ENCODE results near the gene KRT8. TPM values are rescaled to one million over a fixed set of nuclear protein-coding genes. Genes with fewer than 3 reads are reported as not detected.

KRT8 gene
- total RNA-seq, 2 experiments from 2014 or later = 0.26 to 0.41 TPM

DNA sequence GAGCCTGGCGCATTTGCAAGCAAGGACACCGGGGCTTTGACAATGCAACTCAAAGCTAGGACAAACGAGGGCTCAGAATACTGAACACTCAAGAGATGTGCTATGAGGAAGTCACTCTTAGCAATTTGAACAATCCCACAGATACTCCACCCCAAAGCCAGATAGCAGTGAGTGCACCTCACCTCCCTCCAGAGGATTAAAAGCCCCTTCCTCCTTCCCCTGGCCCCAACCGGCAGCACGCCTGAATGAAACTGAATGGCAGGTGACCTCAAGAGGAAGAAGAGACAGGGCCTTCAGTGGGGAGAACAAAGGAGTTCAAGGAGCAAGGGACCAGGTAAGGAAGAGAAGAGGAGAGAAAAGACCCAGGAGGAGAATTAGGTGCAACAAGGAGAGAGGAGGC, 54.2 kb downstream of the KRT8 start:
- no peak overlapping the region for H3K4me3 Mint-ChIP-seq
- no peaks in the 10 kb centered on the region for H3K9me3 Mint-ChIP-seq (ENCODE audit: low read depth)
- H3K27ac Mint-ChIP-seq = no peak overlapping the region
- peaks cover 42% of the 10 kb centered on the region for H3K27me3 Mint-ChIP-seq
- DNase-seq (no peak), ATAC-seq (no peak)
- H3K4me1 Mint-ChIP-seq = no peaks in the 10 kb centered on the region
- CTCF ChIA-PET = no interaction called here
- H3K36me3 Mint-ChIP-seq = no peaks in the 10 kb centered on the region

GRCh38 chr12:52849511-52849910, 55.4 kb downstream of the KRT8 start:
- no peaks in the 10 kb centered on the region for H3K9me3 Mint-ChIP-seq (ENCODE audit: low read depth)
- CTCF ChIA-PET = interaction anchor here (1.6 kb wide), 1 partner anchor 30 kb away, joined by 4 read pairs; no protein-coding TSS in a partner anchor
- no peaks in the 10 kb centered on the region for H3K36me3 Mint-ChIP-seq
- H3K27ac Mint-ChIP-seq = no peak overlapping the region
- H3K4me1 Mint-ChIP-seq = no peaks in the 10 kb centered on the region
- DNase-seq (no peak), ATAC-seq (no peak)
- no peak overlapping the region for H3K4me3 Mint-ChIP-seq
- H3K27me3 Mint-ChIP-seq = peaks cover 30% of the 10 kb centered on the region

DNA sequence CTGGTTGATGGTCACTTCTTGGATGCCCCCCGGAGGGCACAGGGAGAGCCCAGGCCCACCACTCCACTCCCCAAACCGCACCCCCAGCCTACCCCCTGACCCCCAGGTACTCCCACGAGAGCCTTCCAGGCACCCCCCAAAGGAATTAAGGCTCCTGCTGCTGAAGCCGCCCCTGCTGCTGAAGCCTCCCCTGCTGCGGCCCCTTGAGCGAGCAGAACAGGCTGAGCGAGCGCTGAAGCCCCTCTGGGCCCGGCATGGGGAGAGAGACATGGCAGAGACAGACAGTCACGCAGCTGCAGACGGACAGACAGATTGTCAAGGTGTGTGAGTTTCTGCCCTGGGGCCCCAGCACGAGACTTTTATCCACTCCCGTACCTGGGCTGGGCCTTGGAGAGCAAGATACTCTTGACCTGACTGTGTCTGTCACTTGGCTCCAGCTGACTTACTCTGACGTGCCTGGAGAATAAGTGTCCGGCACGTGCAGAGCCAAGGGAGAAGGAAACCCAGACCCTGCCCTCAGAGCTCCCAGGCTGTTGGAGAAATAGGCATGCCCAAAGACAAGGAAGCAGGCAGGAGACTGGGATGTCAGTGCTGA, 56.1 kb downstream of the KRT8 start, which contains the start of gene KRT78:
KRT78 (minus strand) TSS at position 334 of the 595 bp plus-strand sequence; CDS start at position 270, 64 bp downstream.
- CTCF ChIA-PET = interaction anchor here (1.6 kb wide), 1 partner anchor 31 kb away, joined by 4 read pairs; no protein-coding TSS in a partner anchor
- no peak within 1 kb of the TSS for H3K27ac Mint-ChIP-seq
- H3K27me3 Mint-ChIP-seq = peaks cover 25% of the 10 kb centered on the region

GRCh38 chr12:52847335-52848102, 57.4 kb downstream of the KRT8 start:
- ATAC-seq (no peak), DNase-seq (no peak)
- CTCF ChIA-PET = no interaction called here
- Mint-ChIP-seq H3K27me3 (peaks cover 17% of the 10 kb centered on the region), H3K36me3 (no peaks in the 10 kb centered on the region), H3K9me3 (ENCODE audit: low read depth) (no peaks in the 10 kb centered on the region), H3K27ac (no peak overlapping the region), H3K4me1 (peaks cover 4% of the 10 kb centered on the region), H3K4me3 (no peak overlapping the region)

More for the DNA sequence above, 56.1 kb downstream of the KRT8 start, which contains the start of gene KRT78:
- Mint-ChIP-seq H3K4me3 (no peak within 1 kb of the TSS), H3K9me3 (ENCODE audit: low read depth) (no peaks in the 10 kb centered on the region), H3K36me3 (no peaks in the 10 kb centered on the region), H3K4me1 (peaks cover 3% of the 10 kb centered on the region)
- ATAC-seq (no peak), DNase-seq (no peak)

Other genes with a start within 250 kb of the KRT8 start
- not detected for gene KRT1, start 224.7 kb downstream of the KRT8 start, total RNA-seq
- gene KRT77, start 201.6 kb downstream of the KRT8 start, total RNA-seq = not detected
- not detected for gene KRT76, start 127.7 kb downstream of the KRT8 start, total RNA-seq
- gene KRT3, start 109.0 kb downstream of the KRT8 start, total RNA-seq = not detected
- not detected for gene KRT4, start 91.0 kb downstream of the KRT8 start, total RNA-seq
- gene KRT79, start 70.8 kb downstream of the KRT8 start, total RNA-seq = under 1 TPM in 1 of 2 experiments, not detected in 1; 0.23 TPM
- gene KRT78, start 56.1 kb downstream of the KRT8 start, total RNA-seq = not detected
- under 1 TPM; 0.54 to 0.99 TPM for gene KRT18, start 44.0 kb upstream of the KRT8 start, total RNA-seq
- gene EIF4B, start 101.4 kb upstream of the KRT8 start, total RNA-seq = 100 to 1,000 TPM; 264 to 382 TPM
- under 1 TPM; 0.58 to 0.89 TPM for gene TNS2, start 145.0 kb upstream of the KRT8 start, total RNA-seq
- gene SPRYD3, start 174.3 kb upstream of the KRT8 start, total RNA-seq = 10 to 100 TPM; 27.8 to 29.7 TPM
- gene IGFBP6, start 192.6 kb upstream of the KRT8 start, total RNA-seq = 1 to 10 TPM; 1.8 to 3.9 TPM
- 1 to 10 TPM; 1.1 to 5.9 TPM for gene SOAT2, start 198.4 kb upstream of the KRT8 start, total RNA-seq